ENCODE data around the gene DAB1. TPM values are rescaled to one million over a fixed set of nuclear protein-coding genes. Genes with fewer than 3 reads are reported as not detected.

Gene DAB1
- polyA plus RNA-seq, 3 donors: not detected

- H3K27ac Mint-ChIP-seq: no peak overlapping the region
- no peak for TF ChIP-seq CTCF (IDR thresholded peaks at IDR 0.05)
- H3K4me2 ChIP-seq (replicated peaks; ENCODE audit: extremely low read depth, low read length, poor library complexity, severe bottlenecking): no peak overlapping the region
- no peaks in the 10 kb centered on the region for H3K36me3 Mint-ChIP-seq
- H3K36me3 ChIP-seq (replicated peaks in 1 of 2; ENCODE audit: control insufficient read depth in 1 of 2, insufficient read depth in 2 of 2, low read length in 2 of 2): no peaks in the 10 kb centered on the region
- WGBS (ENCODE audit: insufficient coverage): 90% methylated on average over 1 of the region's 1 CpG
- H2AFZ ChIP-seq (ENCODE audit: insufficient read depth, low read depth, low read length, poor library complexity, severe bottlenecking): no peak overlapping the region
- no peak for DNase-seq
- H3K4me1 Mint-ChIP-seq: no peaks in the 10 kb centered on the region
- H4K20me1 ChIP-seq (ENCODE audit: insufficient read depth, low read length): no peaks in the 10 kb centered on the region
- peaks cover 0 to 3% (median 2%) of the 10 kb centered on the region in 3 donors for H3K27me3 Mint-ChIP-seq (ENCODE audit: low read depth in 3 of 3)
- no peak overlapping the region for H3K27ac ChIP-seq (ENCODE audit: low read depth in 1 of 2, low read length in 2 of 2)
- no peaks in the 10 kb centered on the region for H3K27me3 ChIP-seq (ENCODE audit: control insufficient read depth in 2 of 2, insufficient read depth in 2 of 2, low read length in 2 of 2)
- peaks cover 0 to 21% (median 3%) of the 10 kb centered on the region in 7 donors for H3K9me3 Mint-ChIP-seq
- H3K9me3 ChIP-seq (replicated peaks in 1 of 2; ENCODE audit: control insufficient read depth in 1 of 2, insufficient read depth in 1 of 2, low read length in 2 of 2): no peaks in the 10 kb centered on the region
- H3K79me2 ChIP-seq (ENCODE audit: insufficient read depth, low read length): no peaks in the 10 kb centered on the region
- no peak overlapping the region for H3K9ac ChIP-seq (ENCODE audit: insufficient read depth, low read length, poor library complexity, severe bottlenecking)
- H3K4me3 ChIP-seq (replicated peaks in 1 of 3; ENCODE audit: low read depth in 2 of 3, low read length in 3 of 3): no peak overlapping the region
- no peak overlapping the region for H3K4me3 Mint-ChIP-seq
- intact Hi-C loops (cut with micrococcal nuclease): no loop called here
- H3K4me1 ChIP-seq (ENCODE audit: control insufficient read depth in 1 of 2, insufficient read depth in 2 of 2, low read length in 2 of 2): no peaks in the 10 kb centered on the region
Observed at GRCh38 chr1:56970280-56970679, 453.6 kb downstream of the DAB1 start.

GRCh38 chr1:56968878-56969495 lies 454.9 kb downstream of the DAB1 start:
- Histone ChIP-seq H3K4me1 (ENCODE audit: control insufficient read depth in 1 of 2, insufficient read depth in 2 of 2, low read length in 2 of 2) (no peaks in the 10 kb centered on the region), H2AFZ (ENCODE audit: insufficient read depth, low read depth, low read length, poor library complexity, severe bottlenecking) (no peak overlapping the region), H3K36me3 (replicated peaks in 1 of 2; ENCODE audit: control insufficient read depth in 1 of 2, insufficient read depth in 2 of 2, low read length in 2 of 2) (no peaks in the 10 kb centered on the region), H3K9ac (ENCODE audit: insufficient read depth, low read length, poor library complexity, severe bottlenecking) (no peak overlapping the region), H3K79me2 (ENCODE audit: insufficient read depth, low read length) (no peaks in the 10 kb centered on the region), H3K4me2 (replicated peaks; ENCODE audit: extremely low read depth, low read length, poor library complexity, severe bottlenecking) (no peak overlapping the region), H3K4me3 (replicated peaks in 1 of 3; ENCODE audit: low read depth in 2 of 3, low read length in 3 of 3) (no peak overlapping the region), H4K20me1 (ENCODE audit: insufficient read depth, low read length) (no peaks in the 10 kb centered on the region), H3K27ac (ENCODE audit: low read depth in 1 of 2, low read length in 2 of 2) (no peak overlapping the region), H3K27me3 (ENCODE audit: control insufficient read depth in 2 of 2, insufficient read depth in 2 of 2, low read length in 2 of 2) (no peaks in the 10 kb centered on the region), H3K9me3 (replicated peaks in 1 of 2; ENCODE audit: control insufficient read depth in 1 of 2, insufficient read depth in 1 of 2, low read length in 2 of 2) (no peaks in the 10 kb centered on the region)
- H3K4me3 Mint-ChIP-seq: no peak overlapping the region
- 100% methylated on average over 2 of the region's 2 CpGs for WGBS (ENCODE audit: insufficient coverage)
- H3K27me3 Mint-ChIP-seq (ENCODE audit: low read depth in 3 of 3): peaks cover 3 to 6% (median 5%) of the 10 kb centered on the region in 3 donors
- TF ChIP-seq CTCF (IDR thresholded peaks at IDR 0.05): no peak
- no peaks in the 10 kb centered on the region for H3K4me1 Mint-ChIP-seq
- no peak overlapping the region for H3K27ac Mint-ChIP-seq
- intact Hi-C loops (cut with micrococcal nuclease): no loop called here
- H3K36me3 Mint-ChIP-seq: no peaks in the 10 kb centered on the region
- H3K9me3 Mint-ChIP-seq: peaks cover 0 to 21% (median 1%) of the 10 kb centered on the region in 7 donors
- no peak for DNase-seq

Measured in CD14-positive monocyte (primary cell).